ENCODE measurements around the gene ETFA.

ETFA gene

GRCh38 chr15:76173317-76173834 lies 137.9 kb downstream of the ETFA start:
- no peak for TF ChIP-seq ZNF274 (IDR thresholded peaks at IDR 0.05; ENCODE audit: low read depth, low read length)
- no peak overlapping the region for H3K4me3 ChIP-seq (ENCODE audit: low read length)

DNA sequence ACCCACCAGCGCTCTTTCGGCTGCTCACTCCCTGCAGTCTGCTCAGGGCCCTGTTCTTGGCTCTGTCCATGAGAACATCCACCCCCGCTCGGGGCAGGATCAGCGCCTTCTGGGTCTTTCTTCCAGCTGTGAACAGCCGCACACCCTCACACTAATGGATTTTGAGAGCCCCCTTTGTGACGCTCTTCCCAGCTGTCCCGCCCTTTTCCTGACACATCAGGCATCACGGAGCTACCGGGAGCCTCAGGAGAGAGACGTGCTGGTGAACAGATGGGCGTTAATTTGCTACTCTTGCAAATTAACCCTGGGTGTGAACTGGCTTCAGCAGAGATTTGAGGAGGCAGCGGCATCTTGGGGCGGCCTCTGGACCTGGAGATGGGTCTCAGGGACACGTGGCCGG lies 138.5 kb downstream of the ETFA start:
- no peak for TF ChIP-seq ZNF274 (IDR thresholded peaks at IDR 0.05; ENCODE audit: low read depth, low read length)
- no peak overlapping the region for H3K4me3 ChIP-seq (ENCODE audit: low read length)

GRCh38 chr15:76169911-76170800 lies 141.1 kb downstream of the ETFA start:
- H3K4me3 ChIP-seq (ENCODE audit: low read length), result no peak overlapping the region
- no peak for TF ChIP-seq ZNF274 (IDR thresholded peaks at IDR 0.05; ENCODE audit: low read depth, low read length)

- no peak for TF ChIP-seq ZNF274 (IDR thresholded peaks at IDR 0.05; ENCODE audit: low read depth, low read length)
- no peak overlapping the region for H3K4me3 ChIP-seq (ENCODE audit: low read length)
Observed at GRCh38 chr15:76169018-76169417, 142.3 kb downstream of the ETFA start.

DNA sequence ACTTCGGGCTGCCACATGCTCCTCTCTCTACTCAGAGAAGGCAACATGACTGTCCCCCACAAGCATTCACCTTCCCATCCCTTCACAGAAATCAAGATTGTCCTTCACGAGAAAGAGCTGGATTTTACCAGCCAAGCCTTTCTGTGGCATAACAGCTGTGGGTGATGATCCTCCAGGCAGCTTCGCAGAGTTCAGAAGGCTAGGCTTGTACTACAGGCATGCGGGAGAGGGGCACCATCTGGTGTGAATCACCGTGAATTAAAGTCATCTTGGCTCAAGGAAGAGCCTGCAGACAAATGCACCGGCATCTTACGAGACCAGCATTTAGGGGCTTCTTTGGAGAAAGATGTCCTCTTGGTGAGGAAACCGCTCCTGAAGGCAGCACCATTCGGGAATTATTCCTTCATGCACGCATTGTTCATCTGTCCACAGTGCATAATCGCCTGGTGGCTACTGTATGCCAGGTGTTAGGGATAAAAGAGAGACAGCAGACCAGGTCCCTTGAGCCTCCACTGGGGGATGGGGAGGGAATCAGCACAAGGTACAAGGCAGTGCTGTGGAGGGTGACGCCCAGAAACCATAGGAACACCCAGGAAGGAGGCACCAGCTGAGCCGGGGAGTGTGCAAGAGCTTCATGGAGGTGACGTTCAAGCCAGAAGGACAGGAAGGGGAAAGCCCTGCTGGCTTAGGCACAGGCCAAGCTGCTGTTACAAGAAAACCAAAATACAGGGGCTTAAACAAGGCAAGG lies 142.9 kb downstream of the ETFA start:
- no peak overlapping the region for H3K4me3 ChIP-seq (ENCODE audit: low read length)
- TF ChIP-seq ZNF274 (IDR thresholded peaks at IDR 0.05; ENCODE audit: low read depth, low read length), result no peak

DNA sequence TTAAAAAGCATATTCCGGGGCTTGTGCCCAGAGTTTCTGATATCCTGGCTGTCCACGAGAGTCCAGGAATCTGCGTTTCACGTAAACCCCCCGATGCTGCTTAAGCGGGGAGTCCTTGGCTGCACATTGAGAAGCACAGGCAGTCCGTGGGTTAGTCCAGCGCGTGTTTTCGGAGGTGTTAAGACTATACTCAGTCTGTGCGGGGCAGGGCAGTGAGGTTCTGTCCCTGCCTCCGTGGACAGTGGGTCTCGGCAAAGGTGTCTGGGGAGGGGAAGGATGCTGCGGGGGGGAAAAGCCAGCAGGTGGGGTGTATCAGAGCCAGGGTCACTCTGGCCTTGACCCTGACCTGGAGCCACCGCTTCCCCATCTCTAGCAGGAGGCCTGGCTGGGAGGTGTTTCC lies 145.3 kb downstream of the ETFA start:
- no peak for TF ChIP-seq ZNF274 (IDR thresholded peaks at IDR 0.05; ENCODE audit: low read depth, low read length)
- no peak overlapping the region for H3K4me3 ChIP-seq (ENCODE audit: low read length)
